ENCODE data around the gene DDX49.

DNA sequence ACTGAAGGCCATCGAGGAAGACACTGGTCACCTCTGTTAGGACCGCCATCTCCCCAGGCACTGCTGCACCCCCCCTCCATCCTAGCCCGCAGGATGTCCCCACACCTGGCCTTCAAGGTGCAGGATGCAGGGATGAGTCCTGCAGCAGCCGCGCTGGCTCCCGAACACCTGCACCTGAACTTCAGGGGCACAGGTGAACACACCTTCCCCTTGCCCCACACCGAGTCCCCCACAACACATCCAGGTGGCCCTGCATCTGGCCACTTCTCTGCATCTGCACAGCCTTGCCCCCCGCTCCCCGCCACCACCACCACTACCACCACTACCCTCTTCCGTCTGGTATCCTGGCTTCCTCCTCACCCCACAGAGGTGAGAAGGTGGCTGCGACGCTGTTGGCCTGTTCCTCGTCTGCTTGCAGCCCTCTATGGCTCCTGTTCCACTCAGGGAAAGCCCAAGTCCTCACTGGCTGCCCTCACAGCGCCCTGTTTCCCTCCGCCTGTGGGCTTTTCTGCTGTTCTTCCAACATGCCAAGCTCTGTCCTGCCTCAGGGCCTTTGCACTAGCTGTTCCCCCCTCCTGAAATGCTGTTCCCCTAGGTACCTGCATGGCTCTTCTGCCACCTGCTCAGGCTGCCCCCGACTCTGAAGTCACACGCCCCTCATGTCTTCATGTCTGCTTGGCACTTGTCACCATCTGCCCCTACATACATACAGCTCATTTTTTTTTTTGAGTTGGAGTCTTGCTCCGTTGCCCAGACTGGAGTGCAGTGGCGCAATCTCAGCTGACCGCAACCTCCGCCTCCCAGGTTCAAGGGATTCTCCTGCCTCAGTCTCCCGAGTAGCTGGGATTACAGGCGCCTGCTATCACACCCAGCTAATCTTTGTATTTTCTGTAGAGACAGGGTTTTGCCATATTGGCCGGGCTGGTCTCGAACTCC, 22.2 kb upstream of the DDX49 start:
- TF ChIP-seq, protein P1, sequence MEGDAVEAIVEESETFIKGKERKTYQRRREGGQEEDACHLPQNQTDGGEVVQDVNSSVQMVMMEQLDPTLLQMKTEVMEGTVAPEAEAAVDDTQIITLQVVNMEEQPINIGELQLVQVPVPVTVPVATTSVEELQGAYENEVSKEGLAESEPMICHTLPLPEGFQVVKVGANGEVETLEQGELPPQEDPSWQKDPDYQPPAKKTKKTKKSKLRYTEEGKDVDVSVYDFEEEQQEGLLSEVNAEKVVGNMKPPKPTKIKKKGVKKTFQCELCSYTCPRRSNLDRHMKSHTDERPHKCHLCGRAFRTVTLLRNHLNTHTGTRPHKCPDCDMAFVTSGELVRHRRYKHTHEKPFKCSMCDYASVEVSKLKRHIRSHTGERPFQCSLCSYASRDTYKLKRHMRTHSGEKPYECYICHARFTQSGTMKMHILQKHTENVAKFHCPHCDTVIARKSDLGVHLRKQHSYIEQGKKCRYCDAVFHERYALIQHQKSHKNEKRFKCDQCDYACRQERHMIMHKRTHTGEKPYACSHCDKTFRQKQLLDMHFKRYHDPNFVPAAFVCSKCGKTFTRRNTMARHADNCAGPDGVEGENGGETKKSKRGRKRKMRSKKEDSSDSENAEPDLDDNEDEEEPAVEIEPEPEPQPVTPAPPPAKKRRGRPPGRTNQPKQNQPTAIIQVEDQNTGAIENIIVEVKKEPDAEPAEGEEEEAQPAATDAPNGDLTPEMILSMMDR (IDR thresholded peaks at IDR 0.05): no peak
- TF ChIP-seq EZH2 (IDR thresholded peaks at IDR 0.05; ENCODE audit: borderline replicate concordance, insufficient read depth, low read depth, low read length, poor library complexity, severe bottlenecking): no peak
